HG03565 (cell line): ENCODE results near the gene WNT7A.

Source experiments
- ATAC-seq: cut with Tn5 transposase; IDR thresholded peaks from one replicate; pipeline ENCODE4 v1.9.1; 2021; ENCODE audit warnings: mild to moderate bottlenecking, moderate library complexity; ENCODE audit not compliant: unreplicated experiment

WNT7A gene

DNA sequence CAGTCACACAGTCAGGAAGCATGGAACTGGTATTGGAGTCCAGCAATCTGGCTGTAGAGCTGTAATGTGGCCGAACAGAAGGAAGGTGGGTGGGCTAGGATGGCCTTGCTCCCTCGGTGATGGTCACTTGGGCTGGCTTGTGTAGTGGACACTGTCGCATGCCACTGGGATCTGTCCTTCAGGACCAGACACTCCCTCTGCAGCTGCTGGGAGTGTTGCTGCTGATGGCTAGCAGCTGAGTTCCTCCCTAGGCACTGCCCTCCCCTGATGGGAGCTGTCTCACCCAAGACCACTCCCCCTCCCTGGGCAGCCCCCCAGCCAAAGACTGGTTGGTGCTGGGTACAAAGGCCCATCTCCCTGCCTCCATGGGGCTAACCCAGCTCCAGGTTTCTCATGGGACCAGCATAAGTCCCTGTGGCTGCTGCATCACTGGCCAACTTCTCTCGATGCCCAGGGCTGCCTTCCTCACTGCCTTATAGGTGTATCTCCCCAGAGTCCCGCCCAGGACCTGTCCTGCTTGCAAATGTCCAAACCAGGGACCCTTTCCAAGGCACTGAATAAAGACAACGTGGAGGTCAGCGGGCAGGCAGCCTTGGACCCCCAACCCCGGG is 48.4 kb downstream of the WNT7A start:
- ATAC-seq: no peak

DNA sequence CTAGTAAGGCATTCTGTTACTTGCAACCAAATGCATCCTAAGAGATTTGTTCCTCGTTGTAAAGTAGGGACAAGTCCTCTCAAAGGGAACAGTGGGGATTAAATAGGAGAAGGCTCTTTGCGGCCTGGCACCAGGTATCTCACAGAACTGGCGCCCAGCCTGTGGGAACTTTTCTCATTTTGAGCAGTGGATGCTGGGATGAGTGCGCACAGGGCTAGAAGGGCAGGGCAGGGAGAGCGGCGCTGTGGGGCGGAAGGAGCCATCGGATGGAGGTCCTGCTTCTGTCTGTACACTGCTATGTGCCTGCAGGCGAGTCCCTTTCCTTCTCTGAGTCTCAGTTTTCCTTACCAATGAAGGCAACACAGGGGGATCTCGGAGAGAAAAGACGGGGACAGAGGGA is 50.6 kb downstream of the WNT7A start:
- no peak for ATAC-seq

DNA sequence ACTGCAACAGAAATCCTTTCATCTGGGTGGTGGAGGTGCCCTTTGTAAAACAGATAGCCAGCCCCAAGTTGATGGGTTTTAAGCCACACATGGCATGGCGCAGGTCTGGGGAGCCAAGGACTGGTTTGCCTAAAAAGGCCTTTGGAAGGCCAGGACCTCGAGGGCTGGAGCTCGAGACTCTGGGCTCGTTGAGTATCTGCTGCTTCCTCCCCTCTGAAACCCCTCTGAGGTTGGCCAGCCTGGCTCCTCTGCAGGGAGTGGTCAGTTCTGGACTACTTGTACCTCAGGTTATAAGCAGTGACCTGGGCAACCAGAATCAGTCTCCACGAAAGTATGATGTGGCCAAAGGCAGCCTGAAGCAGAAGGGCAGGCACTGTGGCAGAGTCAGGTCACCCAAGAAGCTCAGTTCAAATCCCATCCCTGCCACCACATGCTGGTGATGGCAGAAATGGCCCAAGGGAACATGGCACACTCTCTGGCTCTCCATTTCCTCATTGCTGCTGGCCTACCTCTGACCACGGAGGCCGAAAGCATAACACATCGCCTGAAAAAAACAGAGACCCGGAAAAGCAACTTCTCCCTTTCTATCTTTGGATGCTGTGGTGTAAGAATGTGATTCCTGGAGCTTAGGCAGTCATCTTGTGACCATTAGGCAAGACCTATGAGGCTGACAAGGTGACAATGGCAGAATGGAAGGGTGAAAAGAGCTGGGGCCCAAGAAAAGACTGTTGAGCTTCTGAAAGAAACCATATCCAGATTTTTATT is 51.2 kb downstream of the WNT7A start:
- ATAC-seq: no peak

DNA sequence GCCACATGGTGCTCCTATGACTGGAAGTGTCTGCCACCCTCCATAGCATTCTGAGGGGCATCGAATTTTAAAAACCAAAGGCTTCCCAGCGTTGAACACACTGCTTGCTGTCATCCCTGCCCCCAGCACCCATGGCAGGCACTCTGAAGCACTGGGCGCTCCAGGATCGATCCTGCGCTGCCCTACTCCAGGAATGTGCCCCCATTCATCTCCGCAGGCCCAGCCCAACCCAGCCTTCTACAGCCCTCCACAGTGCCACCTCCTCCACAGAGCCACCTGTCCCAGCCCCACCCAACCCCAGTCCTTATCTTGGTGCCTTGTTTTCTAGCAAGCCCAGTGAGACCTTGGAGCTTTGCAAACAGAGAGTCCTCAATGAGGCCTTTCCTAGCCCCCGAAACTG is 52.2 kb downstream of the WNT7A start:
- no peak for ATAC-seq

DNA sequence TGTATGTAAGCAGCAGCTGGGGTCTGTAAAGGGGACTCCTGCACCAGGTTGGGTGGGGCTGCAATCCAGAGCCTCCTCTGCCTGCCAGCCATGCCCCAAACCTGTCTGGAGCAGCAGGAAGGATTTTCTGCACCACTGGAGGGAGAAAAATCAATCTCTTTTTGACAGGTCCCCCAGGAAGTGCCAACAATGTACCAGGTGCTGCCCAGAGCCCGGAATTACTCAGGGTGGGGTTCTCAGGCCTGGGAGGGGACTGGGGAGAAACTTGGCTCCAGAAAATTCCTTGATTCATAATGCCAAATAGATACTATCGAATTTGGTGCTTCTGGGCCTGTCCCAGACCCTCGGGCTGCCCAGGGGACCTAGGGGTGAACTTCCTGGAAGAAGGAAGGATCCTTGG is 52.6 kb downstream of the WNT7A start:
- ATAC-seq: no peak

DNA sequence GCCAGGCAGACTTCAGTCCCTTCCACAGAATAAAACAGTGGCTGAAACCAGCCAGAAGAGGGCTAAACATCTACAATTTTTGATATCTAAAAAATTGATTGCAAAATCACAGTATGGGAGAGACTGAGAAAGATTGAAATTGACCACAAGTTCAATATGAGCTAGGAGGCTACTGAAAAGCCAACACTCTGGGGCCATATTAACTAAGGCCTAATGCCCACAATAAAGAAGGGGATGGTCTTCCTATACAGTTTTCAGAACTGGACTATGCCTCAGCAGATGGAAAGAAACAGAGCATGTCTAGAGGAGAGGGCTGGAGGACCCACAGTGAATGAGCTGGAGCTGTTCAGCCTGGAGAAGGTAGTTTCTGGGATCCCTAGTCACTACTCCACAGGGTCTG is 53.2 kb downstream of the WNT7A start:
- ATAC-seq: no peak

DNA sequence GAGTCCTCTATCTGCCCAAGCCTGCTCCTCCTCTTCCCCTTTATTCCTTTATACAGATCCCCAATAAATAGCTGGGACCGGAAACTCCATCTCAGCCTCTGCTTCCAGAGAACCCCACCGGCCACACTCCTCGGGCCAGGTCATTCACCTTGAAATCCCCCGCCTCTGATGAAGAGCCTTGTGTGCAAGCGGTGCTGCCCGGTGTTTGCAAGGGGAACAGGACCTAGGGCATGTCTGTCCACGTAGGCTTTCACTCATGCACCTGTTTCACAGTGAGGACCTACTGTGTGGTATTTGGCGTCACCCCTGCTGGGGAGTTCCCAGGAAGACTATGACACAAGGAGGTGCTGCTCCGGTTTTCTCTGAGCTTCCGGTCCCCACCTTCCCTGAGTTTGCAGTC is 54.0 kb downstream of the WNT7A start:
- no peak for ATAC-seq

DNA sequence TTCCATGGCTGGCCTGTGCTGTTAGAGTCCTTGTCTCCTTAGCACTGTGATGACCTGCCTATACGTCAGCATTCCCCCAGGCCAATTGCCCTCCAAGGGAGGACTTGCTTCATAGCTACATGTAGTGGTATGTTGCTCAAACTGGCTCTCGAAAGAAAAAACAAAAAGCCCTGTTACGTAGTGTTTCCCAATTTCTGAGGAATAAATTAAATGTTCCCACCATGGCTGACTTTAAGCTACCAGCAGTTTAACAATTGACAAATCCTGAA is 54.6 kb downstream of the WNT7A start:
- ATAC-seq: no peak

DNA sequence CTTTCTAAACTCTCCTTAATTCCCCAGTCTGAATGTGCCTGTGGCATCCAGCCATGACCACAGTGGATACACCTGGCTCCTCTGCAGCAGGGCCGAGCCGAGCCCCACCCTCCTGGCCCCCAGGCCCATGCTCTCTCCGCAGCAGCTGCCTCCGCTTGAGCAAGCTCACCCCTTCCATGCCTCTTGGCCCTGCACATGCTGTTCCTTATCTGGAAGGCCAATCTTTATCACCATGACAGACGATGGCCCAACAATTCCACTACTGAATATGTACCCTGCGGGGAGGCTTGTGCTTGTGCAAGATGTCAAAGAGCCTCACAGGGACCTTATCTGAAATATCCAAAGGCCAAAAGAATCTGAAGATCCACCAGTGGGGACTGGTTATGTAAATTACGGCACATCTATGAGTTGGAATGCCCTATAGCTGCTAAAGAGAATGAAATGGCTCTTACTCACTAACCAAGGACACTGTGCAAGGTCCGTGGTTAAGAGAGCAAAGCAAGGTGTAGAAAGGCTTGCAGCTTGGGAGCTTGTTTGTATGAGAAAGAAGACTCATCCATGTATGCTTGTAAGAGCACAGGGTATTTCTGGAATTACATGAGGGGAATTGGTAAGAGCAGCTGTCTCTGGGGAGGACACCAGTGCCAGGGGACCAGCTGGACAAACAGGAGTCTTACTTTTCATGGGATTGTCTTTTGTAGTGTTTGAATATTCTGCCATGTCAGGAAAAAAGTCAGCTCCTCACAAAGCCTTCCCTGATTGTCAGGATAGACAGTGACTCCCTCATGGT is 55.2 kb downstream of the WNT7A start:
- no peak for ATAC-seq

DNA sequence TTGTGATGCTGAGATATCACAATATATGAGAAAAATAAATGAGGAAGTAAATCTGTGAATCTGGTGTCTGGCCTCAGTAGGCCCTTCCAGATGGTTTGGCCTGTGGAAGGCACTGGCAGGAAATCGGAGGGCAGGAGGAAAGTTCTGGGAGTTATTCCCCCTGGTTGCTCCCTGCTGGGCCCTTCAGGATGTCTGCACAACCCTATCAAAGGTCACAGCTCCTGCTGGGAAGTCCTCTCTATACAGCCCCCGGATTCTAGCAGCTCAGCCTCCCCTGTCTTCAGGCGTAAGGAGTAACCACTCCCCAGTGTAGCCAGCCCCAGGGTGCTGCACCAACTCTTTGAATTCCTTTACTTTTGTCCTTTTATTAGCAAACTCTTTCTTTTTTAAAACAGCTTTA is 56.2 kb downstream of the WNT7A start:
- ATAC-seq: no peak

DNA sequence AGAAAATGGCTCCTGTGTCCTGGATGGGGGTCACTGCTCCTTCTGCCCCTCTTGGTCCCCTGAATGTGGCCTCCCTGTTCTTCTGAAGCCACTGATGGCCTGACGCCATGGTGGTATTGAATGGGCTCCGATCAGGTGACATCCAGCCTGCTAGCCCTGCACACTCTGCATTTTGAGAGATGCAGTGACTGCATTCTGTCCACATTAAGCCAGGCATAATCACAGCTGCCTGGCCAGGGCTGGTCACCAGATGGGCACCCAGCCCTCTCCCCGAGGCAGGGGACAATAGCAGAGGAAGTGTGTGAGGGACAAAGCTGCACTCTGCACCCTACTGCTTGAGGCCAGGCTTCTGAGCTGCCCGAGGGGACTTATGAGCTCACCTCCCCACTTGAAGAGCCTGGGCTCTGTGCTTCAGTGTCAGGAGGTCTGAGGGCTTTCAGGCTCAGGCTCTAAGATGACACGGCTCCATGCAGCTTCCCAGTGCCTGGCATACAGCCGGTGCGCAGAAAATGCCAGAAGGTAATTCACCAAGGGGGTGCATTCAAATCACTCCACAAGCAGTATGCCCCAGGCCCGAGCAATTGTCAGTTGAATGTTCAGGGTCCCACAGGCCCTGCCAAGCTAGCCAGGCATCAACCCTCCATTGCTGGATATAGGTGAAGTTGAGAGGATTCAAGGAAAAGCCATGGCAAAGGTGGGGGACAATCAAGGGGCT is 56.8 kb downstream of the WNT7A start:
- no peak for ATAC-seq

DNA sequence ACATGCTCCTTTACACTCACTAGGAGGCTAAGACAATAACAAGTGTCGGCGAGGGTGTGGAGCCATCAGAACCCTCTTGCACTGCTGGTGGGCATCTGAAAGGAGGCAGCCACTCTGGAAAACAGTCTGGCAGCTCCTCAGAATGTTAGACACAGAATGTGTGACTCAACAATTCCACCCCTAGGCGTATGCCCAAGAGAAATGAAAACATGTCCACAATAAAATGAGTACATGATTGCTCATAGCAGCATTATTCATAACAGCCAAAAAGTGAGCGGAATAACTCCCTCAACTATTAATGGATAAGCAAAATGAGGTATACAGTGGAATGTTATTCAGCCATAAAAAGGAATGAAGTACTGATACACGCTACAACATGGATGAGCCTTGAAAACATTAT is 57.8 kb downstream of the WNT7A start:
- no peak for ATAC-seq

DNA sequence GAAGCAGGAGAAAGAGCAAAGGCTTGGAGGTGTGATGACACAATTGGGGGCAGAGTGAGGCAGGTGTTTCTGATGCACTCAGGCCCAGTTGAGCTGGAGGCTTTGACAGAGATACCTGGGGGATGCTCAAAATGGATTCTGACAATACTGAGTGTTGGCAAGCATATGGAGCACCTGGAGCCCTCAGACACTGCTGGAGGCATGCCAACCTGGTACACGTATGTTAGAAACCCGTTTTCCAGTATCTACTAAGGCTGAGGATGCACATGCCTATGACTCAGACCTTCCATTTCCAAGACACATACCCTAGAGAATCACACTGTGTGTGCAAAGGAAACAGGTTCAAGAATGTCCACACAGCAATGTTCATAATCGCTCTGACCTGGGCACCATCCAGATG is 58.7 kb downstream of the WNT7A start:
- no peak for ATAC-seq

DNA sequence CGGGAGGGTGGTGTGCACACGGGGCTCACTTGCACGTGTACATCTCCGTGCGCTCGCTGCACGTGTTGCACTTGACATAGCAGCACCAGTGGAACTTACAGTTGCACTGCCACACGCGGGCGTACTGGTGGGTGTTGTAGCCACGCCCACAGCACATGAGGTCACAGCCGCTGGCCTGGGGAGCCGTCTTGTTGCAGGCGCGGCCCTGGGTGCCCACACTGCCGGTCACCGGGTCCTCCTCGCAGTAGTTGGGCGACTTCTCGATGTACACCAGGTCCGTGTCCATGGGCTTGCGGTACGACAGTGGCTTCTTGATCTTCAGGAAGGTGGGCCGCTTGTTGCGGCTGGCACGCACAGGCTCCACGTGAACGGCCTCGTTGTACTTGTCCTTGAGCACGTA is 61.0 kb downstream of the WNT7A start:
- no peak for ATAC-seq

DNA sequence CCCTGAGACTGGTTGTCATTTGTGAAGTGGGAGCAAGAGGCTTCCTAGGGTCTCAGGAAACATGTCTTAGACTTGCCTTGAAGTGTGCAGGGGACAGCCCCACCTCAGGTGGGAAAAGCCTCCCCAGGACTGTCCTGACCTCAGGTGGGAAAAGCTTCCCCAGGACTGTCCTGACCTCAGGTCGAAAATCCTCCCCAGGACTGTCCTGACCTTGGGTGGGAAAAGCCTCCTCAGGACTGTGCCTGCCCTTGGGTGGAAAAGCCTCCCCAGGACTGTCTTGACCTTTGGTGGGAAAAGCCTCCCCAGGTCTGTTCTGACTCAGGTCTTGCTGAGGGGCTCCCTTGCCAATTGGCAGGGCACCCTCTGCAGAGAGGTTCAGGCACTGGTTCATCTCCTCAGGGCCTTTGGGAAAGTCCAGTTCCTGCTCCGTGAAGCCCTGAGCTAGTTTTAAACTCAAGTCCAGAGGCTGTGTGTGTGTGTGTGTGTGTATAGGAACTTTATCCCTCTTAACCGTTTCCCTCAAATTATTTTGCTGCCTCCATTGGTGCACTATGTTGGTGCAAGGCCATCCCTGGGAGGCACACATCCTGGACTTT is 64.7 kb downstream of the WNT7A start:
- no peak for ATAC-seq

DNA sequence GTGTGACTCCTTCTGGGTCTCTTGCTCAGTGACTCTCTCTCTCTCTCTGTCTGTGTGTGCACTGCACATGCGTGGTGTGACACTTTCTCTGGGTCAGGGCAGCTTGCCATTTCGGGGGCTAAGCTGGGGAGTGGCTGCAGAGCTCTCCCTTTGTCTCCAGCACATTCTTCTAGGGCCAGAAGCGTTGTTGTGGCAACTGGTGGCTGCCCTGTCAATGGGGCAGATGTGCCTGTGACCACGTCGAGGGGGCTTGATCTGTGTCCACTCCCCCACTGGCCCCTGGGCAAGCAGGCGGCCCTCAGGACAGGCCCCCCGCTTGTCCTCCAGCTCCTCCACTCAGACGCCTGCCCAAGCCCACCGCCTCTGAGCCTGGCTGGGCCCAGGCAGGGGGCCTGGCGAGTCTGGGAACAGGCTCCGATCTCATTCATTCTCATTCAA is 67.8 kb downstream of the WNT7A start:
- no peak for ATAC-seq

DNA sequence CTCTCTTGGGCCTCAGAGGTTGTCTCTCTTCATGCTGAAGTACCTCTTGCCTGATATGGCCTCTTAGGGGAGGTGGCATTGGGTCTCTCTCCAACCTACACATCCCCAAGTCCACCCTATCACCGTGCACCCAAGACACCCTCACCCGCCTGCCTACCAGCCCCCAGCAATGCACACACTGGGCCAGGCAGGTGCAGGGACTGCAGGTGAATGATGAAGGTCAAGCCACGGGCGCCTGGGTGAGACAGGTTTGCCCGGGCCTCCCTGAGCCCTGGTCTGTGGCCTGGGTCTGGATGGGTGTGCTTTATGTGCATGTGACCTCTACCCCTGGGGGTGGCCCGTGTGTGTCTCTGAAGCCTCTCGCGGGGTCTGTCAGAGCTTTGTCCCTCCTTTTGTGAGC is 68.3 kb downstream of the WNT7A start:
- ATAC-seq: no peak

DNA sequence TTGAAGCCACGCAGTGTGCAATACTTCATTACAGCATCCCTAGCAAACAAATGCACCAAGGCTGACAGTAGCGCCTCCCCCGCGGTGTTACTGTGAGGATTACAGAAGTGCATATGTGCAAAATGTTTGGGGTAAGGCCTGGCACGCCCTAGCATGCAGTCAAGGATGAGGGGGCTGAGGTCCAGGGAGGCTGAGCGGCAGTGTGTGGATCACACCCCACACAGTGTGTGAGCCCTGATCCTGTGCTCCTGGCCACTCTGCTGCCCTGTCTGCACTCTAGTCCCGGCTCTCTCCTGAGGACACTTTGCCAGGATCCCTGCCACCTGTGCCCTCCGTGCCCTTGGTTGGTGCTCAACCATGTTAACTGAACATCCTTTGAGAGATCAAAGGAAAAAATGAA is 71.3 kb downstream of the WNT7A start:
- ATAC-seq: no peak

DNA sequence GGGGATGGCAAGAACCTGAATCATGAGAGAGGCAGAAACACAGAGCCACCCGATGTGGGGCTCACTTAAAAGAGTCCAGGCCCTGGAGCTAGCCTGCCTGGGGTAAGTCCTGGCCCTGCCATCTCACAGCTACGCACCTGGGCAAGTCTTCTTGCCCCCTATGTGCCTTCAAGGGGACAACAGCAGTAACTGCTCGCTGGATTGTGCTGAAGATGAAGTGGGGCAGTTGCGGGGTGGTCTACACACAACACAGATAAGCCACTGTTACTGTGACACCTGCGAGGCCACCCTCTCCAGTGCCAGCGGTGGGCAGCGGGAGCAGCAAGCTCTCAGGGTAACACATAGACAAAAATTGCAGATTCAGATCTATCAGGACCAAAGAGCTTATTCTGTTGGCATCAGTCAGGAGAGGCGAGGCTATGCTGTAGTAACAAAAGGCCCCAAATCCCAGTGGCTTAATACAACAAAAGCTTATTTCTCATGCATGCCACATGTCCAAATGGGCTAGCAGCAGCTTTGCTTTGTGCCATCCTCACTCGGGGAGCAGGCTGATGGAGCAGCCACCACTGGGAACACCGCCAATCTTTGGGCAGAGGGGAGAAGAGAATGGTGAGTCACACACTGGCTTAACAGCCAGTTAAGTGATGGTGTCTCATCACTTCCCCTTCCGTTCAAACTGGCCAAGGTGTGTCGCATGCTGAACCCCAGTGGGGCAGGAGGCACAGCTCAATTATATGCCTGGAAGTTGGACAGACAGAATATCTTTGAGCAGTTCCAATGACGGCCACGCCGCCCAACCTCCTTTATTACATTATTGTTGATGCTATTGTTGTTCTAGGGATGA is 78.3 kb downstream of the WNT7A start:
- no peak for ATAC-seq

DNA sequence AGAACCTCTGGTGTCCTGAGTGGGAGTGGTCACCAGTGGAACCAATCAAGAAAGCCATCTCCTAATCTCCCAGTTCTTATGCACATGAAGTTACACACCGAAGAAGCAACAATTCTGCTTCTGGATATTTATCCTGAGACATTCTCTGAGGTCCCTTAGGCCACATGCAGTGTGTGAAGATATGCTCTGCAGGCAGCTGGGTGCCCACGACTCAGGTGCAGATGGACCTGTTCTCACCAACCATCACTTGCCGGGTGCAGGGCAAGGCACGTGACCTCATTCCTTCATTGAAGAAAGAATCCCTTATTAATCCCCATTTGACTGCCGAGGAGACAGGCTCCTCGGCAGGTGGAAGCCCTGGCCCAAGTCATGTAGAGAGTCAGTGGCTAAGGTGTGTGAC is 79.8 kb downstream of the WNT7A start:
- ATAC-seq: no peak
